WI38 (cell line): ENCODE results near the gene TMPRSS11E.

Source experiments
- H3K4me3 ChIP-seq: 2 replicates; pipeline ENCODE4 v1.5.1; 2011; ENCODE audit warnings: low read depth, mild to moderate bottlenecking, control low read depth, low read length
- TF ChIP-seq, protein P1 (sequence below): IDR thresholded peaks from 2 replicates; pipeline ENCODE4 v1.5.1; 2012; ENCODE audit warnings: low read depth, mild to moderate bottlenecking, control low read depth, low read length

TMPRSS11E gene

GRCh38 chr4:68463796-68464195 lies 16.5 kb downstream of the TMPRSS11E start:
- H3K4me3 ChIP-seq: no peak overlapping the region
- TF ChIP-seq, protein P1, sequence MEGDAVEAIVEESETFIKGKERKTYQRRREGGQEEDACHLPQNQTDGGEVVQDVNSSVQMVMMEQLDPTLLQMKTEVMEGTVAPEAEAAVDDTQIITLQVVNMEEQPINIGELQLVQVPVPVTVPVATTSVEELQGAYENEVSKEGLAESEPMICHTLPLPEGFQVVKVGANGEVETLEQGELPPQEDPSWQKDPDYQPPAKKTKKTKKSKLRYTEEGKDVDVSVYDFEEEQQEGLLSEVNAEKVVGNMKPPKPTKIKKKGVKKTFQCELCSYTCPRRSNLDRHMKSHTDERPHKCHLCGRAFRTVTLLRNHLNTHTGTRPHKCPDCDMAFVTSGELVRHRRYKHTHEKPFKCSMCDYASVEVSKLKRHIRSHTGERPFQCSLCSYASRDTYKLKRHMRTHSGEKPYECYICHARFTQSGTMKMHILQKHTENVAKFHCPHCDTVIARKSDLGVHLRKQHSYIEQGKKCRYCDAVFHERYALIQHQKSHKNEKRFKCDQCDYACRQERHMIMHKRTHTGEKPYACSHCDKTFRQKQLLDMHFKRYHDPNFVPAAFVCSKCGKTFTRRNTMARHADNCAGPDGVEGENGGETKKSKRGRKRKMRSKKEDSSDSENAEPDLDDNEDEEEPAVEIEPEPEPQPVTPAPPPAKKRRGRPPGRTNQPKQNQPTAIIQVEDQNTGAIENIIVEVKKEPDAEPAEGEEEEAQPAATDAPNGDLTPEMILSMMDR: no peak

- TF ChIP-seq, protein P1: no peak
- no peak overlapping the region for H3K4me3 ChIP-seq
These were observed 17.8 kb downstream of the TMPRSS11E start for GRCh38 chr4:68465058-68465457.

GRCh38 chr4:68466185-68466584 lies 18.9 kb downstream of the TMPRSS11E start:
- no peak overlapping the region for H3K4me3 ChIP-seq
- TF ChIP-seq, protein P1: no peak

GRCh38 chr4:68466751-68467150 lies 19.5 kb downstream of the TMPRSS11E start:
- H3K4me3 ChIP-seq: no peak overlapping the region
- TF ChIP-seq, protein P1: no peak

GRCh38 chr4:68469482-68469881 lies 22.2 kb downstream of the TMPRSS11E start:
- H3K4me3 ChIP-seq: no peak overlapping the region
- TF ChIP-seq, protein P1: no peak

DNA sequence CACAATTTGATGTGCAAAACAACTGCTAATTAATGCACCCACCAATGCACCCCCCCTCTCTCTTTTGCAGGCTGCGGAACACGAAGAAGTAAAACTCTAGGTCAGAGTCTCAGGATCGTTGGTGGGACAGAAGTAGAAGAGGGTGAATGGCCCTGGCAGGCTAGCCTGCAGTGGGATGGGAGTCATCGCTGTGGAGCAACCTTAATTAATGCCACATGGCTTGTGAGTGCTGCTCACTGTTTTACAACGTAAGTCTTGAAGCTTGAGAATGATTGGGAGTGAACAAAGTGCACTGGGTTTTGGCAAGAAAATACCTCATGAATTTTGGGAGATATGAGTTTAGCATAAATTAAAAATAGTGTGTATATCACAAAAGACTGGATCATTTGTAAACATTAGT lies 28.9 kb downstream of the TMPRSS11E start:
- H3K4me3 ChIP-seq: no peak overlapping the region
- TF ChIP-seq, protein P1: no peak

DNA sequence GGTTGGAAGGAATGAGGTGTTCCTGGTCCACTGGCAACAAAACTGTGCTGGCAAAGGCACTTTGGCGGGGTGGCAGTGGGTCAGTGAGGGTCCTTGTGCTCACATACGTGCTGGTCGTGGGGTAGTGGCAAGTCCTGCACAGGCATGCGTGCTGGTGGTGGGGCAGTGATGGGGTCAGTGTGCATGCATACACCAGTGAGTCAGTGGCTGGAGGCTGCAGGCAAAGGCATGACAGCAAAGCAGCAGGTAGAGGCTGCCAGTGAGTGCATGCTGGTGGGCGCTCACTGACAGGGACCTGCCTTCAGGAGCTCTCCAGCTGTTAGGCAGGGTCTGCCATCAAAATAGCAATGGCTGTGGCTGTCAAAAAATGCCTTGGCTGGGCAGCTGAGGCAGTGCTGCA lies 42.1 kb downstream of the TMPRSS11E start:
- TF ChIP-seq, protein P1: no peak
- H3K4me3 ChIP-seq: no peak overlapping the region
